ENCODE data around the gene FAM200C. TPM values are rescaled to one million over a fixed set of nuclear protein-coding genes. Genes with fewer than 3 reads are reported as not detected.

The FAM200C gene
- polyA plus RNA-seq, 3 donors: 0.74 to 2.0 (median 1.3) TPM

- H3K27ac ChIP-seq (ENCODE audit: low read depth, low read length): no peak overlapping the region
- 88 to 96% (median 91%) methylated on average over 4 of the region's 4 CpGs for WGBS, 3 donors
These were observed 47.5 kb downstream of the FAM200C start for GRCh38 chr5:160352308-160352707.

- no peak overlapping the region for H3K27ac ChIP-seq (ENCODE audit: low read depth, low read length)
- WGBS, 3 donors: 72 to 78% (median 72%) methylated on average over 4 of the region's 4 CpGs
These were observed 49.9 kb downstream of the FAM200C start for GRCh38 chr5:160349935-160350303.

- H3K27ac ChIP-seq (ENCODE audit: low read depth, low read length): no peak overlapping the region
- WGBS, 3 donors: 92 to 96% (median 96%) methylated on average over 27 of the region's 27 CpGs
These were observed 50.5 kb downstream of the FAM200C start for GRCh38 chr5:160349249-160349934.

GRCh38 chr5:160348080-160348479 is 51.8 kb downstream of the FAM200C start:
- 70 to 91% (median 90%) methylated on average over 11 of the region's 11 CpGs for WGBS, 3 donors
- H3K27ac ChIP-seq (ENCODE audit: low read depth, low read length): no peak overlapping the region

GRCh38 chr5:160347448-160347847 is 52.4 kb downstream of the FAM200C start:
- no peak overlapping the region for H3K27ac ChIP-seq (ENCODE audit: low read depth, low read length)

More at GRCh38 chr5:160347448-160347847, 52.4 kb downstream of the FAM200C start:
- 47 to 74% (median 56%) methylated on average over 6 of the region's 6 CpGs for WGBS, 3 donors

Other genes starting within 250 kb of the FAM200C start
- gene FABP6, start 170.5 kb downstream of the FAM200C start, polyA plus RNA-seq: not detected
- gene CCNJL, start 87.5 kb downstream of the FAM200C start, polyA plus RNA-seq: 1 to 10 TPM in 1 of 3 donors, under 1 TPM in 2; 0.09 to 1.3 (median 0.89) TPM
- under 1 TPM; 0.14 to 0.67 (median 0.56) TPM for gene C1QTNF2, start 29.4 kb downstream of the FAM200C start, polyA plus RNA-seq
- 10 to 100 TPM; 12.4 to 35.0 (median 21.9) TPM for gene SLU7, start 19.0 kb upstream of the FAM200C start, polyA plus RNA-seq
- gene PTTG1, start 21.8 kb upstream of the FAM200C start, polyA plus RNA-seq: 10 to 100 TPM in 1 of 3 donors, 1 to 10 TPM in 2; 1.6 to 10.7 (median 3.0) TPM